B cell (primary cell): ENCODE results near the gene SKIDA1. TPM values are rescaled to one million over a fixed set of nuclear protein-coding genes. Genes with fewer than 3 reads are reported as not detected.

Experiments used
- ATAC-seq: fragments of 200-7000 bp; cut with Tn5 transposase; one replicate; pipeline ENCODE4 v1.10.0; 2021; ENCODE audit warnings: low read depth, mild to moderate bottlenecking, moderate number of reproducible peaks, moderate library complexity
- CTCF ChIA-PET: fragments of 350-600 bp; sonication (Branson Sonifier 250); formaldehyde crosslinking; loops from one replicate; lab custom pipeline; 2021; ENCODE audit warnings: antibody characterized with exemption, inconsistent platforms; lab: Charles Lee
- POLR2A ChIA-PET: fragments of 350-600 bp; sonication (Branson Sonifier 250); formaldehyde crosslinking; loops from one replicate; lab custom pipeline; 2021; ENCODE audit warnings: antibody characterized with exemption; lab: Charles Lee
- DNase-seq: peaks from one replicate; pipeline ENCODE4 v3.0.0; 2013
- H2AFZ ChIP-seq: 2 replicates; pipeline ENCODE4 v1.6.1; 2012; ENCODE audit warnings: mild to moderate bottlenecking, low read depth, low read length; ENCODE audit not compliant: insufficient read depth, poor library complexity, severe bottlenecking
- H3K27ac ChIP-seq, 2 donors: 1 replicate in 1 of 2; 2 replicates in 1 of 2; pipeline ENCODE4 v1.5.1; 2012 to 2013; ENCODE audit warnings: low read length in 2 of 2, mild to moderate bottlenecking in 2 of 2, moderate library complexity in 1 of 2
- H3K27me3 ChIP-seq, 4 experiments: fragments of 200-600 bp in 1 of 4; sonication (generic) in 1 of 4; replicated peaks in 1 of 4; 1 replicate in 2 of 4; 2 replicates in 2 of 4; pipeline versions ENCODE4 v1.6.1 to v1.7.0; 2013 to 2016; ENCODE audit warnings: low read length in 3 of 4, mild to moderate bottlenecking in 2 of 4, mixed read lengths in 1 of 4, moderate library complexity in 1 of 4; ENCODE audit not compliant: insufficient read depth in 4 of 4, control insufficient read depth in 3 of 4; ENCODE audit errors: control extremely low read depth in 1 of 4
- H3K36me3 ChIP-seq, 2 experiments: replicated peaks in 1 of 2; 1 replicate in 1 of 2; 2 replicates in 1 of 2; pipeline versions ENCODE4 v1.6.1 to v1.7.1; 2013; ENCODE audit warnings: low read length in 1 of 2; ENCODE audit not compliant: insufficient read depth in 2 of 2, control insufficient read depth in 1 of 2; ENCODE audit errors: control extremely low read depth in 1 of 2, extremely low read depth in 1 of 2
- H3K4me1 ChIP-seq, 2 donors: fragments of 200-600 bp in 1 of 2; sonication (generic) in 1 of 2; 1 replicate in 1 of 2; 2 replicates in 1 of 2; pipeline versions ENCODE4 v1.5.1 to v1.6.1; 2013 to 2017; ENCODE audit warnings: low read length in 2 of 2; ENCODE audit not compliant: control insufficient read depth in 2 of 2, insufficient read depth in 2 of 2
- H3K4me2 ChIP-seq: replicated peaks from 2 replicates; pipeline ENCODE3; 2012; ENCODE audit warnings: mild to moderate bottlenecking, low read depth, low read length; ENCODE audit not compliant: poor library complexity, severe bottlenecking
- H3K4me3 ChIP-seq, 5 experiments: fragments of 200-600 bp in 1 of 5; sonication (generic) in 1 of 5; 1 replicate in 3 of 5; 2 replicates in 2 of 5; pipeline versions ENCODE4 v1.5.1 to v1.7.0; 2011 to 2016; ENCODE audit warnings: low read length in 4 of 5, mild to moderate bottlenecking in 4 of 5, low read depth in 2 of 5, control low read depth in 1 of 5, moderate library complexity in 1 of 5; ENCODE audit not compliant: insufficient read depth in 1 of 5; ENCODE audit errors: control extremely low read depth in 1 of 5, extremely low read depth in 1 of 5
- H3K79me2 ChIP-seq: fragments of 200-600 bp; sonication (generic); one replicate; pipeline ENCODE4 v1.6.0; 2016; ENCODE audit warnings: low read length; ENCODE audit not compliant: control insufficient read depth, insufficient read depth
- H3K9ac ChIP-seq: fragments of 200-600 bp; sonication (generic); 2 replicates; pipeline ENCODE4 v1.6.1; 2017; ENCODE audit warnings: mild to moderate bottlenecking, low read length, moderate library complexity
- H3K9me3 ChIP-seq, 3 donors: one replicate each; pipeline versions ENCODE4 v1.6.1 to v1.7.1; 2013; ENCODE audit warnings: low read length in 2 of 3; ENCODE audit not compliant: control insufficient read depth in 2 of 3, insufficient read depth in 1 of 3; ENCODE audit errors: control extremely low read depth in 1 of 3
- H4K20me1 ChIP-seq: 2 replicates; pipeline ENCODE4 v1.6.0; 2012; ENCODE audit warnings: mild to moderate bottlenecking, low read length; ENCODE audit not compliant: insufficient read depth, control insufficient read depth, poor library complexity, severe bottlenecking
- H3K27ac Mint-ChIP-seq: one replicate; pipeline ENCODE4 v1.8.0; 2021; ENCODE audit warnings: mixed read lengths
- H3K27me3 Mint-ChIP-seq: one replicate; pipeline ENCODE4 v1.8.0; 2021; ENCODE audit warnings: mixed read lengths
- H3K4me1 Mint-ChIP-seq: one replicate; pipeline ENCODE4 v1.8.0; 2021; ENCODE audit warnings: mixed read lengths
- H3K4me3 Mint-ChIP-seq: one replicate; pipeline ENCODE4 v1.8.0; 2021; ENCODE audit warnings: mixed read lengths
- H3K9me3 Mint-ChIP-seq: one replicate; pipeline ENCODE4 v1.8.0; 2022; ENCODE audit warnings: mixed read lengths; ENCODE audit not compliant: insufficient read depth
- CTCF ChIP-seq: fragments of 200-600 bp; IDR thresholded peaks from one replicate; pipeline ENCODE4 v1.8.0; 2022; ENCODE audit warnings: antibody characterized with exemption, mild to moderate bottlenecking
- EZH2 ChIP-seq: IDR thresholded peaks from 2 replicates; pipeline ENCODE4 v1.6.1; 2012; ENCODE audit warnings: borderline replicate concordance, low read depth, mild to moderate bottlenecking, moderate library complexity, low read length; ENCODE audit not compliant: insufficient read depth, poor library complexity, severe bottlenecking
- WGBS: methylation state at CpG from one replicate; pipeline ENCODE4 v1.1.5; 2013; ENCODE audit warnings: missing lambda C conversion rate; ENCODE audit not compliant: insufficient coverage; 5-methylcytosine and 5-hydroxymethylcytosine counted together
- intact Hi-C: fragments of 100-400 bp; cut with micrococcal nuclease; formaldehyde crosslinking; loops from one replicate; pipeline ENCODE4 v1.10.0; 2022
- polyA plus RNA-seq: library from polyadenylated mRNA; depleted of rRNA; stranded (reverse); fragments of >200 nt; gene quantifications from 2 replicates; pipeline ENCODE4 v1.2.3, GENCODE V29; 2012
- total RNA-seq, 2 donors: library from RNA; stranded (reverse); fragments of 120-200 nt in 1 of 2; gene quantifications; 1 replicate in 1 of 2; 2 replicates in 1 of 2; pipeline versions ENCODE4 v1.2.3 to v1.2.4, GENCODE V29; 2013 to 2022

SKIDA1 gene
- total and polyA plus RNA-seq, 2 donors (not counting 1 experiment from before 2014, with no cell fraction given): 0.06 to 0.10 TPM

GRCh38 chr10:21501731-21502347 lies 23.6 kb downstream of the SKIDA1 start:
- no peak for ATAC-seq
- H2AFZ ChIP-seq: no peak overlapping the region
- intact Hi-C loops: no loop called here
- H3K27me3 Mint-ChIP-seq: peaks cover 55% of the 10 kb centered on the region
- no peak overlapping the region for H3K27ac ChIP-seq
- H3K4me3 Mint-ChIP-seq: no peak overlapping the region
- TF ChIP-seq EZH2: no peak
- no peak for TF ChIP-seq CTCF
- H4K20me1 ChIP-seq: no peaks in the 10 kb centered on the region
- no peaks in the 10 kb centered on the region for H3K9me3 Mint-ChIP-seq
- peaks cover 2 to 50% (median 38%) of the 10 kb centered on the region in 4 experiments for H3K27me3 ChIP-seq
- peaks cover 0 to 14% (median 0%) of the 10 kb centered on the region in 3 donors for H3K9me3 ChIP-seq
- H3K79me2 ChIP-seq: no peaks in the 10 kb centered on the region
- H3K4me3 ChIP-seq: no peak overlapping the region
- peaks cover 22% of the 10 kb centered on the region for H3K4me1 Mint-ChIP-seq
- no peak for DNase-seq
- no peaks in the 10 kb centered on the region for H3K36me3 ChIP-seq
- H3K27ac Mint-ChIP-seq: no peak overlapping the region
- no peak overlapping the region for H3K9ac ChIP-seq
- ChIA-PET CTCF (no interaction called here), POLR2A (no interaction called here)
- WGBS: no CpG with 5 or more reads among the region's 2 CpGs
- H3K4me1 ChIP-seq: peaks cover 21 to 24% of the 10 kb centered on the region in 2 donors
- no peak overlapping the region for H3K4me2 ChIP-seq

GRCh38 chr10:21501091-21501490 lies 24.4 kb downstream of the SKIDA1 start:
- ATAC-seq (no peak), DNase-seq (no peak)
- Mint-ChIP-seq H3K4me3 (peak overlapping the region; percentile 11), H3K27me3 (peaks cover 52% of the 10 kb centered on the region), H3K27ac (no peak overlapping the region), H3K4me1 (peaks cover 24% of the 10 kb centered on the region), H3K9me3 (no peaks in the 10 kb centered on the region)
- intact Hi-C loops: no loop called here
- Histone ChIP-seq H3K79me2 (no peaks in the 10 kb centered on the region), H3K27me3 (peaks cover 2 to 50% (median 39%) of the 10 kb centered on the region in 4 experiments), H3K4me1 (peaks cover 27% of the 10 kb centered on the region in 2 donors), H3K4me2 (no peak overlapping the region), H4K20me1 (no peaks in the 10 kb centered on the region), H3K9me3 (peaks cover 0 to 16% (median 0%) of the 10 kb centered on the region in 3 donors), H3K36me3 (no peaks in the 10 kb centered on the region), H3K4me3 (no peak overlapping the region), H2AFZ (no peak overlapping the region), H3K27ac (no peak overlapping the region), H3K9ac (no peak overlapping the region)
- ChIA-PET POLR2A (no interaction called here), CTCF (interaction anchor here (1.1 kb wide), 1 partner anchor 19 kb away, joined by 3 read pairs; no protein-coding TSS in a partner anchor)
- 83% methylated on average over 4 of the region's 5 CpGs for WGBS
- TF ChIP-seq EZH2: no peak
- no peak for TF ChIP-seq CTCF
